ENCODE measurements around the gene RAB4A.
"Not testable (repeated sequence)": the region's sequence is repeated elsewhere in the genome, so short reads cannot be mapped to it uniquely, and the experiment has no call there.

The RAB4A gene

DNA sequence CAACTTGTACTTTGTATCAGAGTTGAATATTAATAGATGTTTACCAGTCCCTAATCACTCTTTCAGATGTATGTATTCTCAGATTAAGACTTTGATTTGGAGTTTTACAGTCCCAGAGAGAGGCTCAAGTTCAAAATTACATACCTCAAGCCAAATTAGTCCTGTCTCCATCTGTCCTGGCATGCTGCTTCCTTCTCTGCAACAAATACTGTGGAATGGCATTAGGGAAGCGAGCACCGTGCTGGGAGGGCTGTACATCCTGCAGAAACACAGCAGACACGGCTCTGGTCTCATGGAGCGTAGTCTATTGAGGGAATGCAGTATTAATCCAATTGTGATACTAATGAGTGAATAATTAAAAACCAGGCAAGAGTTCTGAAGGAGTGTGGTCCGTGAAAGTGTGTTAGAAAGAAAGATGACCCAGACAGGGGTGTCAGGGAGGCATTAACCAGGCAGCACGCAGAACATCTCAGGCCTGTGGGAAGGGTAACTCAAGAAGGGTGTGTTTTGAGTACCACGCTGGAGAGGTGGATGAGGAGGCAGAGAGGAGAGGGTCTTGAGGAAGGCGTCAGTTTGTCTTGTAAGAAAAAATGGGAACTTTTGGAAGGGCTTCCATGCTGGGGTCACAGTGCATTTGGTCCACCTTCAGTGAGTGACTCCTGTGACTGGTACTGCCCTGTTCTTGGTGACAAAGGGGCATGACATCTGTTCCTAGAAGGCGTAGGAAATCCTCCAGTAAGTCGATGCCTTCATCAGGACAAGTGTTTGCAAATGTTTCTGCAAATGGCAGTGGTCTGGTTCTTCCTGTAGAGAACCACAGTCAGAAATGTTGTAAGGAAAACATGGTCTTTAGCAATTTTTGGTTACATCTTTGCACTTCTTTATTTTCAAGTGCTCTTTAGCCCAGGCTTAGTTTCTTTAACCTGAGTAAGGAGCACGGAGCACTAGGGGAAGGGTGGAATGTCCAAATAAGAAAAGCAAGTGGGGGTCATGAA, 1.6 kb downstream of the RAB4A start:
- DNase-seq: no peak

DNA sequence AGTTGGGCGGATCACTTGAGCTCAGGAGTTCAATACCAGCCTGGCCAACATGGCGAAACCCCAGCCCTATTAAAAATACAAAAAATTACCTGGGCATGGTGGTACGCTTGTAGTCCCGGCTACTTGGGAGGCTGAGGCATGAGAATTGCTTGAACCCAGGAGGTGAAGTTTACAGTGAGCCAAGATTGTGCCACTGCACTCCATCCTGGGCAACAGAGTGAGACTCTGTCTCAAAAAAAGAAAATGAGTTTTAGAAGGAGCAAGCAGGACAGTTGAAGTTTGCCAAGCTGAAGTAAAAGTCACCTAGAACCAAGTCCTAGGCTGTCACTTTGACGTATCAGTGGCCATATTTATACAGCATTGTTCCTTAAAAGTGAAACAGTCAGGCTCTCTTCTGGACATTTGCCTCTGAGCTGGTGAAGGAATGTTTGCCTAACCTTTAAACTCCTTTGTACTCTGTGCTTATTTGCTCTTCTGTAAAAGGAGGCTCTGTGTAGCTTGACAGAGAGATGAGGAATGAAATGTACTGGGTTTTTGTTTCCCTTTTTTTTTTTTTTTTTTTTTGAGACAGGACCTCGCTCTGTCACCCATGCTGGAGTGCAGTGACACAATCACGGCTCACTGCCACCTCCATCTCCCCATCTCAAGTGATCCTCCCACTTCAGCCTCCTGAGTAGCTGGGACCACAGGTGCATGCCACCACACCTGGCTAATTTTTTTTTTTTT, 2.8 kb downstream of the RAB4A start:
- DNase-seq: no peak

DNA sequence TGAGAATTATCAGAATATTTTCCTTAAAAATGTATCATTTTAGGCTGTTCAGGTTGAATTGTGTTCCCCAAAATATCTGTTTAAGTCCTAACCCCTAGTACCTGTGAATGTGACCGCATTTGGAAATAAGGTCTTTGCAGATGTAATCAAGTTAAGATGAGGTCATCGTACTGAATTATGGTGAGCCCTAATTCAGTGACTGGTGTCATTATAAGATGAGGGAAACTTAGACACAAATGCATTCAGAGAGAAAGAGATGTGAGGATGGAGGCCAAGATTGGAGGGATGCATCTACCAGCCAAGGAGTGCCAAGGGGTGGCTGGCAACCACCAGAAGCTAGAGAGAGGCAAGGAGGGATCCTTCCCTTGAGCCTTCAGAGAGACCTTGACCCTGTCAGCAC, 4.1 kb downstream of the RAB4A start:
- DNase-seq: no peak

DNA sequence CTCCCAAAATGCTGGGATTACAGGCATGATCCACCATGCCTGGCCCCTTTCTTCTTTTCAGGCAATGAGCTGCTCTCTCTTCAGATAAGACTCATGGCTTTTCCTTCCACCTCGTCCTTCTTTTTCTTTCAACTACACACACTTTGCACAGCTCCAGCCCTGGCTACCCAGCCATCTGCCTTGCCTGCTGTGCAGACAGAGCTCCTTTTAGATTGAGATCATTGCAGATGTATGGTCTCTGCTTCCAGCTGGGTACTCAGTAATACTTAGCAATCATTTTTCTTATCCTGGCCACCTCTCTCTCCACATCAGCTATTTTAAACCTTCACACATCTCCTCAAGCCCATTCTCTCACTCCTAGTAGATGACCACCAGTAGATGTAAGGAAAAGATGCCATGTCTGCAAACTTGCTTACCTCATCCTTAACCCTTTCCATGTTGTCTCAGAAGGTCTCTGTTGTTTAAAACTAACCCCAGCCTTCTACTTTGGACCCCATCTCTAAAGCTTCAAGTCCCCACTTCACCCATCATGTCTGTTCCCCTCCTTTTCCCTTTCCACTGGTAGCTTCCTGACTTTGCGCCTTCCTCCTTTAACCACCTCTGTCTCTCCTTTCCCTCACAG, 7.3 kb downstream of the RAB4A start:
- DNase-seq: no peak

DNA sequence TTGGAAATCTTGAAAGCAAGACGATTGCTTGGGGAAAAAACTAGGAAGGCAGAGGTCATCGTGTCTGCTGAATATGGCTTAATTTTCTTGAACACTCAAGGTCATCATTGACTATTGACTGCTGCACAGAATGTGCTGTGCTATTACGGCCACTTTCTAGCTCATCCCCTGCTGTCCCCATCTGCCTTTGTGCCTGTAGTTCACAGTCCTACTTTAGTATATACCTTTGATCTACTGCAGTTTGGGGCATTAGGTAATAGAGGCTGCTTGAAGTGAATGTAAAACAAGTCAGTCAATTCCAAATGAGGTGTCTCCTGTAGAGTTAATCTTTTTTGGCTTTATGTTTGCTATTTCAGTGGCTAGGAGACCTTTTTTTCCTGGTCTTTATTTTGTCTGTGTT, 8.3 kb downstream of the RAB4A start:
- no peak for DNase-seq

DNA sequence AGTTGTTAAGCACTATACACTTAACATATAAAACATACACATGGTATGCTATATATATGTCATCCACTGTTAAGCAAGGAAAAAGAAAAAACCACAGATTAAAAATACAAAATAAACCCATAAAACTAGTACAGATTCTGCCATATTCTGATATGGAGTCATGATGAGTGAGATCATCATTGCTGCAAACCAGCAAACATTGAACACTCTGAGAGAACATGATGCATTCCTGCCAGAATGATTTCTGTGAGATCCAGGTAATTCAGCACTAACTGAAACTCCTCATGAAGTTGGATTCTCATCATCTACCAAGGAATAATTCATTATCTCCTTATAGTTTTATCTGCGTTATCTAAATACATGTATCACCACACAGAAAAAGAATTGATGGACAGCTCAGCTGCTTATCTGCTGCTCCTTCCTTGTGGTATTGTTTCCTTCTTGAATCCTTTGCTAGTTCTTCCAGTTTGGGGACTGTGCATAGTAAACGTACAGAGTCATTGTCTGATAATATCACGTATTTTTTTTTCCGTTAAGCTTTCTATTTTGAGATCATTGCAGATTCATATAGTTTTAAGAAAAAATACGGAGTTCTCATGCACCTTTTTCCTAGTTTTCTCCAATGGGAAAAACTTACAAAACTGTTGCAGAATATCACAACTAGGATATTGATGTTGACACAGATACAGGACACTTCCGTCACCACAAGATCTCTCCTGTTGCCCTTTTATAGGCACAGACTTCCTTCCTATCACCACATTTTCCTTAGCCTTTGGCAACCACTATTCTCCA, 9.3 kb downstream of the RAB4A start:
- no peak for DNase-seq

DNA sequence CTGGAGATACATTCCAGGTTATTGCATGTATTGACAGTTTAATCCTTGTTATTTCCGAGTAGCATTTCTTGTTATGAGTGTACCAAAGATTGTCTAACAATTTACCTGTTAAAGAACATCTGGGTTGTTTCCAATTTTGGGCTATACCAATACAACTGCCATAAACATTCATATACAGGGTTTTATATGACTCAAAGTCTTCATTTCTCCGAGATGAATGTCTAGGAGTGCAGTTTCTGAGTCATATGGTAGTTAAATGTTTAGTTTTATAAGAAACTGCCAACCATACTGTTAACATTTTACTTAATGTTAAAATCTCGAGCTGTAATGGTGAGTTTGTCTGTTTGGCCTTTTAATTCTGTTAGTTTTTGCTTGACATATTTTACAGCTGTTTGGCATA, 10.0 kb downstream of the RAB4A start:
- DNase-seq: peak in 1 of 5 experiments; percentile 83

DNA sequence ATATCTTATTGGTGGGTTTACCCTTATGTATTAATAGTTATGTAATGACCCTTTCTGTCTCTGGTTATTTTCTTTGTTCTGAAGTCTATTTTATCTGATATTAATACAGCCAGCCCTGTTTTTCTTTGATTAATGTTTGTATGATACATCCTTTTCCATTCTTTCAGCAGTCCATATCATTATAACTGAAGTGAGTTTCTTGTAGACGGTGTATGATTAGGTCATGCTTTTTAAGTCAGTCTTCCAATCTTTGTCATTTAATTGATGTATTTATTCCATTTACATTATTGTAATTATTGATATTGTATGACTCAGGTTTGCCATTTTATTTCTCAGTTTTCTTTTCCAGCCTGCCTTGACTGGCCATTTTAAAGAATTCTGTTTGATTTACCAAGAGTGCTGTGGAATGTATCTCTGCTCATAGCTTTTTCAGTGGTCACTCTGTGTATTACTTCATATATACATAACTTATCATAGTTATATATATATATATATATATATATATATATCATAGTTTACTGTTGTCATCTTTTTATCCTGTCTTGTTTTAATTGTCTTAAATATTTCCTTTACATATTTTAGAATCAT, 10.5 kb downstream of the RAB4A start:
- DNase-seq: no peak

DNA sequence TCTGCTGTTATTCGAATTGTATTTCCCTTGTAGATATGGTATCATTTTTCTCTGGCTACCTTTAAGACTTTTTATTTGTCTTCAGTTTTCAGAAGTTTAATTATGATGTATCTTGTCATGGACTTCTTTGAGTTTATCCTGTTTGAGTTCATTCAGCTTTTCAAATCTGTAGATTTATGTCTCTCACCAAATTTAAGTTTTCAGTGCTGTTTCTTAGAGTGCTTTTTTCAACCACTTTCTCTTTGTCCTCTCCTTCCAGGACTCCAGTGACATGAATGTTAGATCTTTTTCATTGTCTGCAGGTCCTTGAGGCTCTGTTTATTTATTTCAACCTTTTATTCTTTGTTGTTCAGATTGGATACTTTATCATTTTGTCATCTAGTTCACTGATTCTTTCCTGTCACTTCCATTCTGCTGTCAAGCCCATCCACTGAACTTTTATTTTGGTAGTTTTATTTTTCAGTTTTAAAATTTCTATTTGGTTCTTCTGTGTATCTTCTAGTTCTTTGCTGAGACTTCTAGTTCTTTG, 11.4 kb downstream of the RAB4A start:
- no peak for DNase-seq

DNA sequence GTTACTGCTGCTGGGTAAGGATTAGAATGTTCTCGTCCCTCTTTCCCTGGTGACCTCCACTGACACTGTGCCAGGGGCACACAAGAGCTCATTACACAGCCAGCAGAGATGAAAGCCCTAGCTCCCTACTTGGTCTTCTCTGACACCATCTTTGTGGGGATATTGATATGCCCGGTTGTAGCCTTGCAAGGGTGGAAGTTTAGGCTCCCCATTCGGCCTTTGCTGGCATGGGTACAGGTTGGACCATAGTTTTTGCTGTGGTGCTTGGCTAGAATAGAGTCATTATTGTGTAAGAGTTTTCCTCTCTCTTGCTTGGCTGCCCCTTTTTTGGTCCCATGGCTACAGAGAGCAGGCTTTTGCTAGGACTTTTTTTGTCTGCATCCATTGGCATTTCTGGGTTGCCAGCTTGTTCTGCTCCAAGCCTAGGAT, 12.3 kb downstream of the RAB4A start:
- DNase-seq: no peak

DNA sequence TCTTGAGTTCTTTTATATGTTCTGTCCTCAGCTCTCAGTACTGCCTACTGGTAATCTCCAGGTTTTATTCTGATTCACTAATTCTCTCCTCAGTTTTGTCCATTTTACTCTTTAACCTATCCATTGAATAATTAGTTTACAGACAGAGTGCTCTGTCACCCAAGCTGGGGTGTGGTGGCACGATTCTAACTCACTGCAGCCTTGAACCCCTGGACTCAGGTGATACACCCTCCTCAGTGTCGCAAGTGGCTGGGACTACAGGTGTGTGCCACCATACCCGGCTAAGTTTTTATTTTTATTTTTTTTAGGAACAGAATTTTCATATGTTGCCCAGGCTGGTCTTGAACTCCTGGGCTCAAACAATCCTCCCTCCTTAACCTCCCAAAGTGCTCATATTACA, 14.0 kb downstream of the RAB4A start:
- DNase-seq: no peak

DNA sequence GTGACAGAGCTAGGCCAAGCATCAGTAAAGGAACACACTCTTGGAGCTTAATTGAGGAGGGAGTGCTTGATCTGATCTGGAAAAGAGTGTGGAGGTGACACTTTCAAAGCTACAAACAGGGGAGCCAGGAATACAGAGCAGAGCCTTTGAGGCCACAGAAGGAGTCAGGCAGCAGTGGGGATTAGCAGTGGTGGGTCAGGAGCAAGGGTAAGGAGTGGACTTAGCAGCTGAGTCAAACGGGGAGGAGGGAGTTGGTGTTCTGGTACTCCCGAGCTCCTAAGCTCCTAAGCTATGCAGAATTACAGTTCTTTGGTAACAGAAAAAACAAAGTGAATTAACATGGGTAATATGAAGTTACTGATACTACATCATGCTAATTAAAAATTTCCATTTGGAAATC, 14.5 kb downstream of the RAB4A start:
- DNase-seq: no peak

DNA sequence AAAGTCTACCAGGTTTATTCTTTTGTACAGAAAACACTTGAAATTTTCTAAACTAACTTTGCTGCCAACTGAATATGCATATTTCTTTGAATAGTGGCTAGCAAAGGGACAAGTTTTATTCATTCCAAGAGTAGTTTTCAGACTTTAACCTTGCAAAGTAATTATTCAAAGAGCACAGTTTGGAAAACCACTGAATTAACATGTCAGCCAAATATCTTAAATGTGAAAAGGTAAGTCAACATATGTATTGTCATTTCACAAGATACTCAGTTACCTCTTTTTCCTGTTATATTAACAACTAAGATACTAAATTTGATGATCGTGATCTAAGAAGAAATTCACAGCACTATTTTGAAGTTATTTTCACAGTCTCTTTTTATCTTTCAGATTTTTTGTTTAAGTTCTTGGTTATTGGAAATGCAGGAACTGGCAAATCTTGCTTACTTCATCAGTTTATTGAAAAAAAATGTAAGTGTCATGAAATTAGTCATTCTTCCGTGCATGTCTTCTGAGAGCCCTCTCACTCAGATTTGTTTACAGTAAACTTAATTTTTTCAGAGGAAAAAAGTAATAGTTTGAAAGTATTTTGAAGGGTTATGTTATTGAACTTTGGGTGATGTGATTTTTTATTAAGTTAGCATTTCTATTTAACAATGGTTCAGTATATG, 15.3 kb downstream of the RAB4A start:
- peak in 1 of 5 experiments; percentile 83 for DNase-seq

DNA sequence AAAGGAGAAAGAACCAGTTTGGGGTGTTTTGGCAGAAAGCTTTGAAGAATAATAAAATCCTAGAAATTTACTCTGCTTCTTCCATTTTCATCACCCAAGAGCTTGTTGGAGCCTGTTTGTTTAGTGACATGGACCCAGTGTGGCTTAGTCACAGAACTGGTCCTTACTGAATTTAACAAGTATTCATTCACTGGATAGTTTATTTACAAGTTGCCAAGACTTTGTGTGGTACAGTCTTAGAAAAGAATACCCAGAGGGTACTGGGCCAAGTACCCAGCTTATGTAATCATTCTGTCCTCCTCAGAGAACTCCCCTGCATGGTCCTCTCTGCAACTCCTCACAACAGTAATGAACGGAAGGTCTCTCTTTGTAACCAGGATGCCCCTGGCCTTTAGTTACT, 16.4 kb downstream of the RAB4A start:
- DNase-seq: no peak

DNA sequence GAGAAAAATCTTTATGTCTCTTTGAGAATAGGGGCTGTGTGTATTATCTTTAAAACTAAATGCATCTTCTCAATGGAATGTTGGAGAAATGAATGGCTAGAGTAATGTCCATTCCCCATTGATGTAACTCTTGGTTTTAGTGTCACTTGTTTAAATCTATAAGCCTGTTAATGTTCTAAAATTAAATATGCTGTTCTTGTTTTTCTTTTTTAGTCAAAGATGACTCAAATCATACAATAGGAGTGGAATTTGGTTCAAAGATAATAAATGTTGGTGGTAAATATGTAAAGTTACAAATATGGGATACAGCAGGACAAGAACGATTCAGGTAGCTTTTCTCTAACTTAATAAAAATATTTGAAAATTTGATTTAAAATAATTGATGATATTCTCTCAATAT, 17.6 kb downstream of the RAB4A start:
- no peak for DNase-seq

DNA sequence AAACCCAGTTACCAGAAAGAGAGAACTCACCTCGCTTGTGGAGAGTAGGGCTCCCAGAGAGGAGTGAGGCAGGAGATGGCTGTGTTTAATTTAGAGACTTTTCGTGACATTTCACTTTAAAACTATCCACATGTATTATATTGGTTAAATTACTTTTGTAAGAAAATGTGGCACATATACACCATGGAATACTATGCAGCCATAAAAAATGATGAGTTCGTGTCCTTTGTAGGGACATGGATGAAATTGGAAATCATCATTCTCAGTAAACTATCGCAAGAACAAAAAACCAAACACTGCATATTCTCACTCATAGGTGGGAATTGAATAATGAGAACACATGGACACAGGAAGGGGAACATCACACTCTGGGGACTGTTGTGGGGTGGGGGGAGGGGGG, 20.8 kb downstream of the RAB4A start:
- not testable (repeated sequence) for DNase-seq

DNA sequence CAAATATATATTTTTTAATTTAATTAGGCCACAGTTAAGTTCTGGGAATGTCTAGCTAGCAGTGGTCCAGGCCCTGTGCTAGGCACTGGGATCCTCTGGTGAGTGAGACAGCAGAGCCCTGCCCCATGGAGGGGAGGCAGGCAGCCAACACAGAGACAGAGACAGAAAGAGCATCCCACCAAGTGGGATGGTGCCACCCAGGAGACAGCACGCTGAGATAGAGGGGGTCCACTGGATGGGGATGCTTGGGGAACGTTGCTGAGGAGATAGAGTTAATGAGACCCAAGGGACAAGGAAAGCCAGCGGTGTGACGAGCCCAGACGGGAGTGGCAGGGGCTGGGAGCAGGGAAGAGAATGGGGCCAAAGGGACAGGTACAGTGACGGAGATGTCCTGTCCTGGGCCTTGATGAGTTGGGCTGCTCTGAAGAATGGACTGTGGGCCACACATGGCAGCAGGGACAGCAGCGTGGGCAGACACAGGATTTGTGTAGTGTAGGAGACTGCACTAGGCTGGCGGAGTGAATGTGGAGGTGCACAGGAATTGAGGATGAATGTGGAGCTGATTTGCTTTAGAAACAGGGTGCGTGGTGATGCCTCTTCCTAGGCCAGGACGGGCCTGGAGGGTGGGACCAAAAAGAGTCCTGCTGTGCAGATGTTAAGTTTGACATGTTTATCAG, 22.8 kb downstream of the RAB4A start:
- no peak for DNase-seq

DNA sequence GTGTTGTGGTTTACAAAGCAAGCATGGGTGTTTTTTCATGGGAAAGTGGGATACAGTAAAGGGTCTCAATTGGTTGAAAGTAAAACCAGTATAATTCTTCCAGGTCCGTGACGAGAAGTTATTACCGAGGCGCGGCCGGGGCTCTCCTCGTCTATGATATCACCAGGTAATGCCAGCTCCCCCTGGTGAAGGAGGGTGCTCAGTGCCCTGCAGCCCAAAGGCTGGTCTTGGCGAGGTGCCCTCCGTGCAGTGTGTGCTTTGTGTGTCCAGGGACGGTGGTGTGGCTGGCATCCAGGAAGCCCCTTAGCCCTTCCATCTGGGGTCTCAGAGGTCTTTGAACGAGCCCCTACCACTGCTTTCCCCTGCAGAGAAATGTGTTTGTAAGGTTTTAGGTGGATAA, 24.8 kb downstream of the RAB4A start:
- DNase-seq: no peak

DNA sequence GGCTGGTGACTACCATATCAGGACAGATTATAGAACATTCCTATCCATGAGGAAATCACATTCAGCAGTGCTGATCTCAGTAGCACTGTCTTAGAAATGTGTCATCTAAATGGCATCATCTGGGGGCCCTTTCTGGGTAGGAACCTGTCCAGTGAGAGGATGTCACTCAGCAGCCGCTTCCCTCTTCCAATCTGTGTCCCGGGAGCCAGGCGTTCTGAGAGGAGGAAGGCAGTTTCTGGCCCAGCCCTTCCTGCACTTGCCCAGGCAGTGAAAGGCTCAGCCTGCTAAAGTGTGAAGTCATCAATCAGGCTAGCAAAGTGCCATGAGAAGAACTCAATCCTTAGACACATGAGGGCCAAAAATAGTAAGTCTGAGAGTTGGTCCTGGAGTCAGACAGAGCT, 25.6 kb downstream of the RAB4A start:
- DNase-seq: no peak

DNA sequence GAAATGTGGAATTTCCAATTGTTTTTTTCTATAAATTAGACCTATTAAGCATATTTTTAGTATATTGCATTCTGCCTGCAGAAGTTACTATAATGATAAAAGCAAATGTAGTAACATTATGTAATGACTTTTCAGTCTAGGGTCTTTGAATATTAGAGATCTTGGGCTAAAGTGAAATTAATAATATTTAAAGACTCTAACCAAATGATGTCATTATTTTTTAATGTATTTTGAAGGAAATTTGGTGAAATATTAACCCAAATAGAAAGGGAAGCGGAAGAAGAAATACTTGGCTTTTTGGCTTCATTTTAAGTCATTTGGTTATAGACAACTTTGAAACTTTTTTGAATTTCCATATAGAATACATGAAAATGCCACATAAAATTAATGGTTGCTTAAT, 26.8 kb downstream of the RAB4A start:
- no peak for DNase-seq

DNA sequence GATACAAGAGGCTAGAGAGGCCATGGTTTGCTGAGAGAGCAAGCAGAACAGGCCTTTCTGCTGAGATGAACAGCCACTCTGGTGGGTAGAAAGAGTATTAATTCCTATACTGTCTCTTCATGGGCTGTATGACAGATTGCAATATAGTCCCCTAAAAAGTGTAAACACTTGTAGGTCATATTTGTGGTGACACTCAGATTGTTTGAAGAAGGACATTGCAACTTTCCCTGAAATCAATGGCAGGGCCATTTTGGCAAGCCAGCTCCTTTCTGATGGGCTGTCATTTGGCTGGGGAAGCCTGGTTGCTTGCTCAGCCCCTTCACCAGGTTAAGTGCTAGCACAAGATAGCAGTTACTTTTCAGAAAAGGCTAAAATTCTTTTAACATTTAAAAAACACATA, 27.5 kb downstream of the RAB4A start:
- no peak for DNase-seq

Data from T-helper 2 cell (primary cell).